Gastrocnemius medialis (tissue), 4 donors: ENCODE results near the gene MLPH. TPM values are rescaled to one million over a fixed set of nuclear protein-coding genes. Genes with fewer than 3 reads are reported as not detected.

Experiments used
- ATAC-seq, 2 donors: fragments of 150-250 bp; one replicate each; pipeline ENCODE4 v1.9.1; 2016
- DNase-seq, 2 donors: peaks; one replicate each; pipeline ENCODE4 v3.0.0-alpha.2; 2019
- H3K27ac ChIP-seq, 4 donors: fragments of 200-600 bp; sonication (generic); 1 replicate in 1 of 4; 2 replicates in 3 of 4; pipeline ENCODE4 v1.5.1; 2016 to 2018; ENCODE audit warnings: mild to moderate bottlenecking in 2 of 4, moderate library complexity in 1 of 4
- H3K27me3 ChIP-seq, 3 donors: fragments of 200-600 bp; sonication (generic) in 2 of 3; 1 replicate in 1 of 3; 2 replicates in 2 of 3; pipeline versions ENCODE4 v1.5.1 to v1.6.0; 2016 to 2019; ENCODE audit warnings: mild to moderate bottlenecking in 1 of 3, moderate library complexity in 1 of 3
- H3K36me3 ChIP-seq, 2 donors: fragments of 200-600 bp; sonication (generic) in 1 of 2; one replicate each; pipeline ENCODE4 v1.5.1; 2017 to 2018
- H3K4me1 ChIP-seq, 2 donors: fragments of 200-600 bp; sonication (generic) in 1 of 2; one replicate each; pipeline ENCODE4 v1.5.1; 2016 to 2017; ENCODE audit warnings: mild to moderate bottlenecking in 2 of 2
- H3K4me3 ChIP-seq, 4 donors: fragments of 200-600 bp; sonication (generic) in 3 of 4; 1 replicate in 1 of 4; 2 replicates in 3 of 4; pipeline ENCODE4 v1.5.1; 2016 to 2019; ENCODE audit warnings: mild to moderate bottlenecking in 2 of 4
- H3K9me3 ChIP-seq, 3 donors: fragments of 200-600 bp; sonication (generic) in 2 of 3; 1 replicate in 1 of 3; 2 replicates in 2 of 3; pipeline ENCODE4 v1.5.1; 2016 to 2019
- CTCF ChIP-seq, 5 experiments: fragments of 450-650 bp in 3 of 5; fragments of 200-600 bp in 2 of 5; sonication (generic) in 2 of 5; IDR thresholded peaks in 4 of 5; conservative IDR thresholded peaks in 1 of 5; 1 replicate in 4 of 5; 2 replicates in 1 of 5; pipeline ENCODE4 v1.5.1; 2016 to 2019; ENCODE audit warnings: antibody characterized with exemption in 5 of 5, mild to moderate bottlenecking in 3 of 5, moderate library complexity in 3 of 5
- POLR2A ChIP-seq, 2 donors: fragments of 450-650 bp; IDR thresholded peaks; one replicate each; pipeline ENCODE4 v1.6.1; 2017; ENCODE audit warnings: antibody characterized with exemption in 2 of 2, mild to moderate bottlenecking in 2 of 2, moderate library complexity in 2 of 2
- in situ Hi-C, 4 donors: fragments of 200-750 bp; cut with MboI; loops; one replicate each; pipeline versions ENCODE4 v1.15.0 to v1.8.0; 2017; ENCODE audit warnings: low sequenced_read_pairs in 4 of 4
- intact Hi-C: fragments of 100-400 bp; cut with DNase I; formaldehyde crosslinking; loops from one replicate; pipeline ENCODE4 v1.15.1; 2023; ENCODE audit warnings: low total_unique reads
- total RNA-seq, 4 donors: library from RNA; depleted of rRNA; stranded (reverse); fragments of >200 nt; gene quantifications; one replicate each; pipeline versions ENCODE4 v1.1.0 to v1.2.3, GENCODE V29; 2016

MLPH gene
- total RNA-seq, 4 donors from 2014 or later, result 6.5 to 8.7 (median 7.2) TPM

DNA sequence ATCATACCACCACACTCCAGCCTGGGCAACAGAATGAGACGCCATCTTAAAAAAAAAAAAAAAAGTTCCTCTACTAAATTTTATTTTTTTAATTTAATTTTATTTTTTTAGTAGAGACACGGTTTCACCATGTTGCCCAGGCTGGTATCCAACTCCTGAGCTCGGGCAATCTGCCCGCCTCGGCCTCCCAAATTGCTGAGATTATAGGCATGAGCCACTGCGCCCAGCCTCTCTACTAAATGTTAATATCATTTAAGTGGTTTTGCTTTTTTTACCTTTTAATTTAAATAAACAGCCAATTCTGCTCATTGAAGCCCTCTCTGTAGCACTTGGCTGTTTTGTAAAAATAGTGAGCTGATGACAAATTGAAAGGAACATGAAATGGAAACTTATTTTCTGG is 94.3 kb downstream of the MLPH start:
- no peaks in the 10 kb centered on the region for H3K36me3 ChIP-seq
- H3K27ac ChIP-seq, result peak overlapping the region in 3 of 4 donors; percentile 51 to 74 (median 63)
- H3K9me3 ChIP-seq, result no peaks in the 10 kb centered on the region
- intact Hi-C loops (loop anchor here (1.0 kb wide), 1 partner anchor 164 kb away; no protein-coding TSS in a partner anchor), in situ Hi-C loops (loop anchor here in 1 of 4 donors (10.0 kb wide), 1 partner anchor 163 kb away; no protein-coding TSS in a partner anchor)
- H3K27me3 ChIP-seq, result no peaks in the 10 kb centered on the region
- peaks cover 12 to 14% of the 10 kb centered on the region in 2 donors for H3K4me1 ChIP-seq
- no peak for DNase-seq
- no peak for TF ChIP-seq POLR2A (IDR thresholded peaks at IDR 0.05)
- no peak for TF ChIP-seq CTCF (IDR thresholded peaks at IDR 0.05 in 4 of 5, conservative IDR thresholded peaks at IDR 0.05 in 1 of 5)
- ATAC-seq, result no peak
- H3K4me3 ChIP-seq, result peak overlapping the region in 2 of 4 donors; percentile 38 to 39

GRCh38 chr2:237581751-237582746 is 95.0 kb downstream of the MLPH start:
- intact Hi-C loops (loop anchor here (1.0 kb wide), 2 partner anchors 69 to 163 kb away; no protein-coding TSS in a partner anchor), in situ Hi-C loops (loop anchor here in 1 of 4 donors (10.0 kb wide), 1 partner anchor 163 kb away; no protein-coding TSS in a partner anchor)
- peak overlapping the region; percentile 51 to 75 (median 68) for H3K27ac ChIP-seq
- H3K27me3 ChIP-seq, result no peaks in the 10 kb centered on the region
- no peaks in the 10 kb centered on the region for H3K9me3 ChIP-seq
- H3K36me3 ChIP-seq, result no peaks in the 10 kb centered on the region
- ATAC-seq (peak; percentile 90 to 93), DNase-seq (peak; percentile 54 to 76)
- peaks cover 12 to 14% of the 10 kb centered on the region in 2 donors for H3K4me1 ChIP-seq
- TF ChIP-seq POLR2A (IDR thresholded peaks at IDR 0.05) (no peak), CTCF (IDR thresholded peaks at IDR 0.05 in 4 of 5, conservative IDR thresholded peaks at IDR 0.05 in 1 of 5) (peak in 4 of 5 experiments; percentile 27 to 56 (median 46))
- peak overlapping the region; percentile 38 to 51 (median 39) for H3K4me3 ChIP-seq

DNA sequence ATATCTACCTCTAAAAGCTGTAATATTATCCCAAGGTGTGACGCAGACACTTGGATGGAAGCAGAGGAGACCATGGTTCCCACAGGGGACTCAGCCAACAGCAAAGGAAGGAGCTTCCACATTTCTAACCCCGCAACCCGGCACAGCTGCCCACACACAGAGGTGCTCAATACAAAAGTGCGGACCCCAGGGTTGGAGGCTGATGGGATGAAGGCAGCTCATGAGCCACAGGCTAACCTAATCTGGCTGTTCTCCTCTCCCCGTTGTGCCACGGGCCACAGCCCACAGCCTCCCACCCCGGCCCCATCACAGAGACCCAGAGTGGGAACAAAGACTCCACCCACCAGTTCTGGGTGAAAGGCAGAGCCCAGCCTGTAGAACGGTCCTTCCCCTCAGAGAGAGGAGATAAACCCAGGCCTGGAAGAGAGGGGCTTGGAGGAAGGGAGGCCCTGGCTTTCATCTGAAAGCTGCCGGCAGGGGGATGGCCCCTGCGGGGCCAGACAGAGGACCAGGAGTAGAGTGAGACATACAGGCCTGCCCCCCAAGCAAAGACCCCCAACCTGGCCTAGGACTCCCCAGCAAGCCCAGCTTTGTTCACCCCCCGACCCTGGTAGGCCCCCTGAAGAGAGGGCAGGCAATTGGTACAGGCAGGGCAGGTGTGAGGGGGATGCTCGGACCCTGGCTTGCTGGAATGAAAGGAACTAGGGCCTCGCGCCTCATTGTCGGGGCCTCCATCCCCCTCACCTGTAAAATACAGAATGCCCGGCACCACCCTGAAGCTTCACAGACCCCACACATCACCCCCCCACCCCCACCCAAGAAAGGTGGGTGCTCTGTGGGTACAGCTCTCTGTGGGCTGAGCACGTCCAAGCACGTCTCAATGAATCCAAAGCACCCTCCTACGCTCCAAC is 96.6 kb downstream of the MLPH start:
- no peaks in the 10 kb centered on the region for H3K9me3 ChIP-seq
- TF ChIP-seq CTCF (IDR thresholded peaks at IDR 0.05 in 4 of 5, conservative IDR thresholded peaks at IDR 0.05 in 1 of 5), result no peak
- TF ChIP-seq POLR2A (IDR thresholded peaks at IDR 0.05), result no peak
- H3K4me3 ChIP-seq, result no peak overlapping the region
- in situ Hi-C loops, result loop anchor here in 1 of 4 donors (10.0 kb wide), 1 partner anchor 161 kb away; no protein-coding TSS in a partner anchor
- peaks cover 12 to 14% of the 10 kb centered on the region in 2 donors for H3K4me1 ChIP-seq
- H3K27ac ChIP-seq, result no peak overlapping the region
- no peaks in the 10 kb centered on the region for H3K36me3 ChIP-seq
- DNase-seq (no peak), ATAC-seq (no peak)
- intact Hi-C loops, result no loop called here
- no peaks in the 10 kb centered on the region for H3K27me3 ChIP-seq

DNA sequence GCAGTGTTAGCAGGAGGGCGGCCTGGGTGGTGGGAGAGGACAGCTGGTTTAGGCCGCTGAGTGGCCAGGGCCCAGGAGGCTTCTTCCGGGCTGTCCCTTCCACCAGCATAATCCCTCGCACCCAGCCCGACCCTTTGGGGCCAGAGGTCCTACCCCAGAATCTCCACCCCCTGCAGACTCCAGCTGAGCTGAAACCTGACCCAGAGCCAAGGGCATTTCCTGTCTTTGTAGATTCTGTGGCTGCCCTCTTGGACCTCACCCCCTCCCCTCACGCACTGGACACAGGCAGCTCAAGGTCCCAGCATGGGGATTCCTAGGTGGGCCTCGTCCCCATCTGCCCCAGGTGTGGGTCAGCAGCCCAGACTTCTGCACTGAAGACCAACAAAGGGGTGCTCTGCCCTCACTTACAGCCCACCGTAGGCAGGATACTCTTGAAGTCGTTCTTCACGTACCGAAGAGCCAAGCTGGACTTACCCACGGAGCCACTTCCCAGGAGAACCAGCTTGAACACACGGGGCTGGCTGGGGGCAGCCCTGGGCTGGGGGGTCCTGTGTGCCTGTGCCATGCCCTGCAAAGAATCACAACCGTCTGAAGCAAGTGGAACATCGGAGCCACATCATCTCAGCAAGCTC is 98.7 kb downstream of the MLPH start:
- no peak for TF ChIP-seq CTCF (IDR thresholded peaks at IDR 0.05 in 4 of 5, conservative IDR thresholded peaks at IDR 0.05 in 1 of 5)
- no peak for TF ChIP-seq POLR2A (IDR thresholded peaks at IDR 0.05)
- H3K9me3 ChIP-seq, result no peaks in the 10 kb centered on the region
- DNase-seq (no peak), ATAC-seq (no peak)
- H3K4me1 ChIP-seq, result peaks cover 14 to 17% of the 10 kb centered on the region in 2 donors
- intact Hi-C loops (no loop called here), in situ Hi-C loops (loop anchor here in 2 of 4 donors (5.0 to 10.0 kb wide), 2 partner anchors 92 to 159 kb away; no protein-coding TSS in a partner anchor)
- no peaks in the 10 kb centered on the region for H3K36me3 ChIP-seq
- H3K4me3 ChIP-seq, result no peak overlapping the region
- no peak overlapping the region for H3K27ac ChIP-seq
- H3K27me3 ChIP-seq, result no peaks in the 10 kb centered on the region
